GM19238 (cell line): ENCODE data around the gene NTRK1.
A peak's percentile ranks its signal among the peaks of the same experiment; 100 is the strongest.

Source experiments
- DNase-seq: peaks from one replicate; pipeline ENCODE4 v3.0.0; 2011; ENCODE audit warnings: low spot score; ENCODE audit not compliant: insufficient read length

Gene NTRK1

DNA sequence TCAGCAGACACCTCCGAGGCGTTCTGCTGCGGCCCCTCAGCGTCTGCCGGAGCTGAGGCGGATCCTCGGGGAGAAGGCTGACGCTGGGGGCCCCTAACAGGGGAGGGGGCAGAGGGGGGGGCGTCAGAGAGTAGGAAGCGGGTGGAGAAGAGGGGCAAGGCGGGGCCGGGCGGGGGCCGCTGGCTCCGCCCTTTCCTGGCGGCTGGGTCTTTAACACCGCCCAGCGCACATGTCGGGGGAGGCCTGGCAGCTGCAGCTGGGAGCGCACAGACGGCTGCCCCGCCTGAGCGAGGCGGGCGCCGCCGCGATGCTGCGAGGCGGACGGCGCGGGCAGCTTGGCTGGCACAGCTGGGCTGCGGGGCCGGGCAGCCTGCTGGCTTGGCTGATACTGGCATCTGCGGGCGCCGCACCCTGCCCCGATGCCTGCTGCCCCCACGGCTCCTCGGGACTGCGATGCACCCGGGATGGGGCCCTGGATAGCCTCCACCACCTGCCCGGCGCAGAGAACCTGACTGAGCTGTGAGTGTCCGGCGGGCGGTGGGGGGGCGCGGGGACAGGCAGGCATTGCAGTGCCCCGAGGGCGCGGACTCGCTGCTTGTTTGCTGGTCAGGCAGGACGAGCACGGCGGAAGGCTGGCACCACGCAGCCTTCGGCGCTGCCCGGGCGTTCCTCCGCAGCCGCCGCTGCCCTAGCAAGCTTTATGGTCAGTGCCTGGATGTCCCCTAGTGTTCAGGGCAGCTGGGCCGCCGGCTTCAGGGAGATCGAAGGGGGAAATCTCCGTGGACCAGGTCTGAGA is at the start of gene NTRK1:
TSS of gene NTRK1 (plus strand) at position 238 of the 796 bp plus-strand sequence. CDS start at position 308, 70 bp downstream.
- DNase-seq, result peak; percentile 70

GRCh38 chr1:156811168-156811567 is 49.5 kb upstream of the NTRK1 start:
- no peak for DNase-seq

DNA sequence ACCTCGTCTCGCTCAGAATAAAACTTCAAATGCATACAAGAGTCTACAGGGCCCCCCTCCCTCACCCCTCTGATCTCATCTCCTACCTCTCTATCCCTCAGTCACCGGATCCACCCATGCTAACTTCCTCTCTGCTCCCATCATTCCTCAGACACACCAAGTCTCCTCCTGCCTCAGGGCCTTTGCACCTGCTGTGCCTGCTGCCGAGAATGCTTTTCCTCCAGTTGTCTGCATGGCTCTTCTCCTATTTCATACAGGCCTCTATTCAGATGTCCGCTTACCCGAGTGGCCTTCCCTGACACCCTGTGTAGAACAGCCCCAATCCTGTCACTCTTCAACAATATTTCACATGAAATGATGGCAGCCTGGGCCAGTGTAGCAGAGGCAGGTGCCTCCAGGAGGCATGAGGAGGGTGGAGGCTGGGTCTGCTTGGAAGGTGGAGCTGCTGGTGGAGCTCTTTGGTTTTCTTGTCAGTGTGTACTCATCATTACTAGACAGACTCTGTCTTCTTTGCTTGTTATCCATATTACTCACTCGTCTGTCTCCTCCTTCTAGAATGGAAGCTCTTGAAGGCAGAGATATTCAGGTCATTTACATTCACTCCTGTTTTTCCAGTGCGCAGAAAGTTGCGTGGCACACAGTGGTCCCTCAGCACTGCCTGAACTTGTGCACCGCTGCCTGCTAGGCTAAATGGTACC is 48.2 kb upstream of the NTRK1 start:
- no peak for DNase-seq

DNA sequence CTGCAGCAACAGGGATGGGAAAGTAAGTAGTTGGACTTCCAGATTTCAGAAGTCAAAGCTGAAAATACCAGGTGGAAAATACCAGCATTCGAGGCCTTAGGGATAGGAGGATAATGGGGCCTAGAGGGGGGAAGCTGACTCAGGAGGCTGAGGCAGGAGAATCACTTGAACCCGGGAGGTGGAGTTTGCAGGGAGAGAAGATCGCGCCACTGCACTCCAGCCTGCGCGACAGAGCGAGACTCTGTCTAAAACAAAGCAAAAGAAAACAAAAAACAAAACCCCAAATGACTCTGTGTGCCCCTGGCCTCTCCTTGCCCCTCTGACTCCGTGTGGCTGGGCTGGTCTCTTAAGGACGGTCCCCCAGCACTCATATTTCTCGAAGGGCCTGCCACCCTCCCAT is 47.4 kb upstream of the NTRK1 start:
- no peak for DNase-seq

DNA sequence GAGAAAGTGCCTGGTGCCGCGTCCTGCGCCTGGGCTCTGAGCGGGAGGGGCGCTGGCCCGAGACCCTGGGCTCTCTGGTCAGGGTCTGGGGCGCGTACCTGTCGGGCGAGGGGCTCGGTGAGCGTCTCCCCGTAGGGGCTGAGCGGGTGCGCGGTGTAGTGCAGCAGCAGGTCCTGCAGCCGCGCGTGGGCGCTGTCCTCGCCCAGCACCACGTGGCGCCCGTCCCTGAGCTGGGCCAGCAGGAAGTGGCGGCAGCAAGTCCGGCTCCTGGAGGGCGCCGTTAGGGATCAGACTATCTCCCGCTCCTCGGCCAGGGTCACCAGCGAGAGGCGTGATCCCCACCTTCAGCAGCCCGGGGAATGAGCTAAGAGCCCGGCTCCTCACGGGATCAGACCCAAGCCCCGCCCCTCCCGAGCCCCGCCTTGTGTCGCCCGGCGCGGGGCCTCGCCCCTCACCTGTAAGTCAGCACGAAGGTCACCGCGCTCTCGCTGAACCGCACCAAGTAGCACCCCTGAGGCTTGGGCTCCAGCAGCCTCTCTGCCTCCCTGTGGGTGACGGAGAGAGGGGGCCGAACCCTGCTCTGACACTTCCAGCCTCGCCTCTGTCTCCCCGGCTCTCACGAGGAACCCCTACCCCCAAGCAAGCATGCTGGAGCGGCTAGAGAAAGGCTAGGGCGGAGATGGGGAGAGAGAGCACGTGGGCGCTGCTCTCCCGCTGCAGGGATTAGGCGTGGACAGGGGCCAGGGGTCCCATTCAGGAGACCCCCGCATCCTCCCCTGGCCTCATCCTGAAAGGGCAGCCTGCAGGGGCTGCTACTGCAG is 46.7 kb upstream of the NTRK1 start:
- DNase-seq, result peak; percentile 63

DNA sequence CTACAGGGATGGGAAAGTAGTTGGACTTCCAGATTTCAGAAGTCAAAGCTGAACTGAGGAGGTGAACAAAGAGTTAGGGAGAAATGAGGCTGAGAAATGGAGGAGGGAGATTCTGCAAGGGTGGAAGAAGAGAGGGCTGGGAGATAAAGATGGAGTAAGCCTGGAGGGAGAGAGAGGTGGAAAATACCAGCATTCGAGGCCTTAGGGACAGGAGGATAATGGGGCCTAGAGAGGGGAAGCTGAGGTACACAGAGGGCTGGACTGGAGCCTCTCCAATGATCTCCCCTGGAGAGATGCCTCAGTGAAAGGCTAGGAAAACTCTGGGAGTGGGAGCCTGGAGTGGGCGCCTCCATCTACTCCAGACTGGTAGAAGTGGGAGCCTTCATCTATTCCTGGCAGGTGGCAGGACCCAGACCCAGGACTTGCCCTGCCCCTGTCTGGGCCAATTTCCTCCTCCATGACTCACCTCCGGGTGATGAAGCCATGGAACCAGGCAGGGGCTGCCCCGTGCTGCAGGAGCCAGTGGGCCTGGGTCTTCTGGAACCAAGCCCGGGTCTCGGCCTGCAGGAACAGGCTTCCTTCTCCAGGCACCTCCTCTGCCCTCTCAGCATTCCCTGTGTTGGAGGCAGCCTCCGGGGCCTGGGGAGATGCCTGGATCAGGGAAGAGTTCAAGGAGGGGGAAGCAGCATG is 45.9 kb upstream of the NTRK1 start:
- no peak for DNase-seq

DNA sequence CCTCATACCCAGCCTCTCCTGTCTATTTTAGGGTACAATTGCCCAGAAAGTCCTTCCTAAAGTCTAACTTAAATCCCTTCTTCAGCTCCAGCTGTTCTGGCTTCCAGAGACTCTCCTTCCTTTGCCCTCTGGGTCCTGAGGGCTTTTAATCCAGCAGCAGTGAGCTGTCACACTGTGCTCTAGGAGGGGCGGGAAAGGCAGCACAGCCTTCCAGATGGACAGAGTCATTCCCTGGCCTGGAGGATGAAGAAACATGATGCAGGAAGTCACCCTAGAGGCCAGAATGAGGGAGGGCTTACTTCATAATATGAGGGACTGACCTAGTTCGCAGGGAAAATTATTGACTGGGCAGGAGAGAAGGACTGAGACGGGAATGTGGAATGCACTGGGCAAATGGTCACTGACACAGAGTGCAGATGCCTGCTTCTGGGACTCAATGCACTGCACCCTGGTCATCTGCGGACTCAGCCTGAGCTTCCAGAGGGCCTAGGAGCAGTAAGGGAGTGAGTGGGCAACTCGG is 45.3 kb upstream of the NTRK1 start:
- DNase-seq, result no peak

- DNase-seq, result no peak
These were observed 44.7 kb upstream of the NTRK1 start for GRCh38 chr1:156815961-156816422.

GRCh38 chr1:156816561-156817328 is 43.9 kb upstream of the NTRK1 start, which contains the start of gene SH2D2A:
Gene SH2D2A (minus strand): TSS chr1:156816848. CDS start chr1:156816708, 140 bp downstream.
- peak; percentile 78 for DNase-seq

DNA sequence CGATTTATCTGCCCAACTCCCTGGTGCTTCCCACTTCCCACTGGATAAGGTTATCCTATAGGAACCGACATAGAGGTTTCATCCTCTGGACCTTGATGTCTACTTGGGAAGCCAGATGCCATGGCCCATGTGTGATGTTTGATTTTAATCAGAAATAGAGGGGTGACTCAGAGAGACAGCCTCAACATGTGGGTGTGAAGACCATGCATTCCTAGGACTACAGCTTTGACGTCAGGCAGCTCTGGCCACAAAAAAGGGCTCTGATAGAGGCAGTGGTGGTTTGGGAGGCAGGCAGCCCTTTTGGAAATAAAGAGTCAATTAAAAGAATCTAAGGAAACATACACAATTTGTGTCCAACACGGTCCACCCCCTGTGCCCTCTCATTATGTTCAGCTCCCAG is 38.9 kb upstream of the NTRK1 start:
- no peak for DNase-seq

DNA sequence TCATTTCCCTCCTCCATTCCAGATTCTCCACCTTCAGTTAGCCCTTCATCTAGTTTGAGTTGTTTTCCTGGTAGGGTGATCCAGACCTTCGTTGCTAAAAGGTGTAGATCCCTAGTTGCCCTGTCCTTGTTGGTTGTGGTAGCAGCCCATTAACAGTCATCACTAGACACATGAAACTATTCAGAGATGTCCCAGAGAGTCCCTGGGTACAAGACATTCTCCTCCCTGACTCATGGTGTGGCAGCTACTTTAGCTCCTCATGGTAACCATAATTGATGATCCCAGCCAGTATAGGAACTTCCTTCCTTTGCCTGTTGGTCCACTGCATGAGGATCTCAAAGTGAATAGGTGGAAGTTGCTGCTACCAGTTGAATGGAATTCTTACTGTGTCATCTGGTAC is 38.0 kb upstream of the NTRK1 start:
- no peak for DNase-seq

DNA sequence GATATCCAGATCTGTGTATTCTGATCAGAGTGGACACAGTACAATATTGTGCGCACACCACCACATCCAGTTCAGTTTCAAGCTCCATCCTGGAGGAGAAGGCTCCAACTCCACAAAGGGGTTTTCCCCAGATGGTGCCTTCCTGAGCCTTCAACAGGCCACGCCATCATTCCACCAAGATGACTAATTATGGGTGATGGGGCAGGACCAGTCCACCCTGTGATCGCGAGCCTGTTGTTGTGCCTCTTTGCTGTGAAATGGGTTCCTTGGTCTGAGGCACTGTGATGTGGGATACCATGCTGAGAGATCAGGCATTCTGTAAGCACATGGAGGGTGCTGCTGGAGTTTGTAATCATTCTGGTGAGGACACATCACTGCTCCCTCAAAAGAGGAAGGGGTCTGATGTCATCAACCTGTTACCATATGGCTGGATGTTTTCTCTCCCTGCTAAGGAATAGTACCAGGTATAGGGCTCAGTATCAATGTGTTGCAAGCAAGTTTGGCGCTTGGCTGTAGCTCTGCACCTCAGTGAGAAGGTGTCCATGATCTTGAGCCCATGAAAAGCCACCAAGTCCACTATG is 37.4 kb upstream of the NTRK1 start:
- no peak for DNase-seq

DNA sequence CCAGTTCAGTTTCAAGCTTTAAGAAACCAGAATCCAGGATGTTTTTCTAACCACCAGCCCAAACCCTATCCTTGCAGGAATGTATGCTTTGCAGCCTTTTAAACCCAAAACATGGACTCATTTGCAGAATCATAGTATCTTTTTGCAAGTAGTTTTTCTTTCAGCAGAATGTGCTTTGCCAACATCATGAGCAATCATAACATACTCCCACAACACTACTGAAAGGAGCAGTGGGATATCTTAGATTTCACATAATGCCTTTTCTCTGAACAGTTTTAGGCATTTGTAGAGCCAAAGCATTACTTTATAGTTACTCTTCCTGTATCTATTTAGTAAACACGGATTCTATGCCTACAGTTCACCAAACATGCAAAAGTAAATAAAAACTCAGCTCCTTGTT is 34.0 kb upstream of the NTRK1 start:
- DNase-seq, result no peak

DNA sequence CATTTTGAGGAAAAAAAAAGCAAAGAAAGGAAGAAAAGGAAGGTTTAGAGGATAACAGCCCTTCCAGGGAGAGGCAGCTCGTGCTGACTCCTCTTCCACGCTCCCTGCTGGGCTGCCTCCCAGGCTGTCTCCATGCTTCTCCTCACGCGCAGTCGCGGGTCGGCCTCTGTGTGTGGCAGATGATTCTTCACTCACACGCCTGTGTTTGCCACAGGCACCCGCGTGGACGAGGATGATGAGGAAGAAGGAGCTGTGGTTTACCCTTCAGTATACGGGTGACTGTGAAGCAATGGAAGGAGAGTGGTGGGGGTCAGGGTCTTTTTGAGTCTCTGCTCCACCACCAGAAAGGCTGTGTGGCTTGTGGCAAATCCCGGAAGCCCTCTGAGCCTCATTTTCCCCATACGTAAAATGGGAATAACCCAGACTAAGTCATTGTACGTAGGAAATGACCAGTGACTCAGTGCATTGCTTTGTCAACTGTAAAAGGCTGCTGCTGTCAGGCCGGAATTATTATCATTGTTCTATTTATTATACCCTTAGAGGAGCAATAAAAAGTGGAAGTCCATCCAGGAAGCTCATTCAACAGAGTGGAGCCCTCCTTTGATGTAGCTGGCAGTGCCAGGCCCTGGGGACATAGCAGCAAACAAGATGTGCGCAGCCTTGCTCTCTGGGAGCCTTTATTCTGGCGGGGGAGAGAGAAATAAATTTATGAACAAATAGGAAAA is 32.1 kb upstream of the NTRK1 start:
- DNase-seq, result no peak

- no peak for DNase-seq
These were observed 28.2 kb upstream of the NTRK1 start for GRCh38 chr1:156832434-156832833.

- DNase-seq, result no peak
These were observed 27.1 kb upstream of the NTRK1 start for GRCh38 chr1:156833603-156834002.

- no peak for DNase-seq
These were observed 26.3 kb upstream of the NTRK1 start for GRCh38 chr1:156834322-156834721.

DNA sequence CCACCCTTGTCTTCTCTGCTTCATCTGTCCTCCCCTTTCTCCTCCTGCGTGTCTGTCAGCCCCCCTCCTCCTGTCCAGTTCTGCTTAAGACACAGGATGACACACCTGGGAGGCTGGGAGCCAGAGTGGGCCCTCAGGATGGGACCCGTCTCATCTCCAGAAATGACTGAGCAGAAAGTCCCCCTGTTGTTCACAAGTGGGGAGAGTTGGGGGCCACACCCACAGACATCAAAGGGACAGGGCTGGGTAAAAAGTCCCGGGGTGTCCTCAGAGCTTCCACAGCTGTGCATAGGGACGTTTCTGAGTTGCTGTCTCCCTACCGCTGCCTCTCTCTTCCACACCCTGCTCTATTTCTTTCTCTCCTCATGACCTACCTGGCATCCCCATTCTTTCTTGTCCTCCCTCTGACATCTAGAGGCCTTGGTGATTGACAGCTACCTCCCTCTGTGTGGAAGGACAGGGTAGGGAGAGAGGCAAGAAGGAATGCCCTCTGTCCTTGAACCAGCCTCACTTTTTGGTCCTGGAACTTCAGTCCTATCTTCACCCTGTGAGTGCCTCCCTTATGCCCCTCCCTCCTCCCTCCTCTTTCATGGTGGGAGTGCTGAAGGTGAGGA is 24.5 kb upstream of the NTRK1 start:
- DNase-seq, result peak; percentile 36

DNA sequence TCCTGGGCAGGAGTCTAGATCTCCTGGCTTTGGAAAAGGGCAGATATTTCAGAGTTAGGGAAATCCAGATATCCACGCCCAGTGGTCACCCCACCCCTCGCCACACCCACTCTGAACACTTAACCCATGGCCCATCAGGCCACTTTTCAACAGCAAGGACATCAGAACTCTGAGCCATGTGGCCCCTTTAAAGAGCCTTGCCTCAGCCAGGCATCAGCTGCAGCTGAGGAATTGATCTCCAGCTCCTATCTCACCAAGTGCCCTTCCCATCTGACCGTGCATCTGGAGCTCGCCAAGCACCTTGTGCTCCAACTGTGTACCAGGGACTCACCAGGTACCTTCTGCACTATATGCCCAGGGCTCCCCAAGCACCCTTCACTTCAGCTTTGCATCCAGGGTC is 23.8 kb upstream of the NTRK1 start:
- DNase-seq, result no peak
